Kidney glomerular epithelial cell (primary cell): ENCODE data around the gene ZNF850.

Experiments used
- DNase-seq: peaks from one replicate; lab custom pipeline; 2025; lab: John Stamatoyannopoulos, UW

Gene ZNF850

GRCh38 chr19:36688058-36688457 is 84.5 kb downstream of the ZNF850 start:
- no peak for DNase-seq

GRCh38 chr19:36687214-36688056 is 85.2 kb downstream of the ZNF850 start, which contains the start of gene ZNF567:
Gene ZNF567, plus strand, starts transcription at chr19:36687612. Its CDS starts 7,256 bp downstream, at chr19:36694868.
- peak; percentile 91 for DNase-seq

GRCh38 chr19:36686365-36687213 is 86.0 kb downstream of the ZNF850 start:
- DNase-seq = no peak

- no peak for DNase-seq
Measured at GRCh38 chr19:36685835-36686234, 86.8 kb downstream of the ZNF850 start.

GRCh38 chr19:36679455-36679854 is 93.2 kb downstream of the ZNF850 start:
- no peak for DNase-seq

- no peak for DNase-seq
Measured at GRCh38 chr19:36674201-36674600, 98.4 kb downstream of the ZNF850 start.

GRCh38 chr19:36672368-36672767 is 100.2 kb downstream of the ZNF850 start:
- no peak for DNase-seq

- DNase-seq = no peak
Measured at GRCh38 chr19:36668646-36669045, 104.0 kb downstream of the ZNF850 start.

GRCh38 chr19:36665832-36666231 is 106.8 kb downstream of the ZNF850 start:
- no peak for DNase-seq
